ENCODE results near the gene TSKS. TPM values are rescaled to one million over a fixed set of nuclear protein-coding genes. Genes with fewer than 3 reads are reported as not detected.
"Not testable (repeated sequence)": the region's sequence is repeated elsewhere in the genome, so short reads cannot be mapped to it uniquely, and the experiment has no call there.

Gene TSKS
- total RNA-seq, 4 donors from 2014 or later, result 0.36 to 14.2 (median 0.44) TPM

DNA sequence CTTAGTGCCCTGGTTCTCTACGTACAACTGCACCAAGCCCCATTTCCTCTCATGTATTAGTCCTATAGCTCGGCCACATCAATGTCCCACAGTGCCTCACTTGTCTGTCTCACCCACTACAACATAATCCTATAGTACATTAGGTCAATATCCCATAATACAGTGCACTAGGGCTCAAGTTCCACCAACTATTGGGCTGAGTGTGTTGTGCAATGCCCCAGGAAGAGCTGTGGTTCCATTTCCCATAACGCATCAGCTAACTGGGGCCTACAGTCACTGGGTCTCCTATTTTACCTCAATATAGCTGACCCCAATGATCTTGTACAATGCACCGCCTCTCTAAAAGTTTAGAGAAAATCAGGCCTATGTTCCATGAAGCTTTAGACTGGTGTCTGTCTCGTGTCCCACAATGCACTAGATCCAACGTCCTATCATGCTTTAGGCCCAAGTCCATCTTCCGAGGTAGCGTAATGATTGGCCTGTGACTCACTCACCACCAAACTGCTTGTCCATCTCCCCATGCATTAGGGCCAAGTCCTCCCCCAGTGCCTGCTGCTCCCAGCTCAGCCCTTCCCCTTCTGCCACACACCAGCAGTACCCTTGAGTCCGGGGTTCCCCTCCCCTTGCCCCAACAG, 21.8 kb downstream of the TSKS start:
- DNase-seq (ENCODE audit: low spot score) (no peak), ATAC-seq (ENCODE audit: low FRiP score) (no peak)
- TF ChIP-seq CTCF (IDR thresholded peaks at IDR 0.05), result no peak

GRCh38 chr19:49739933-49740332, 23.2 kb downstream of the TSKS start:
- ATAC-seq (ENCODE audit: low FRiP score), result no peak
- no peak for TF ChIP-seq CTCF (IDR thresholded peaks at IDR 0.05)
- DNase-seq (ENCODE audit: low spot score), result no peak

GRCh38 chr19:49739098-49739497, 24.0 kb downstream of the TSKS start:
- DNase-seq (ENCODE audit: low spot score), result no peak
- no peak for TF ChIP-seq CTCF (IDR thresholded peaks at IDR 0.05)
- ATAC-seq (ENCODE audit: low FRiP score), result no peak

- DNase-seq (ENCODE audit: low spot score) (no peak), ATAC-seq (ENCODE audit: low FRiP score) (no peak)
- TF ChIP-seq CTCF (IDR thresholded peaks at IDR 0.05), result no peak
Measured at GRCh38 chr19:49738268-49738667, 24.8 kb downstream of the TSKS start.

- no peak for TF ChIP-seq CTCF (IDR thresholded peaks at IDR 0.05)
- ATAC-seq (ENCODE audit: low FRiP score) (no peak), DNase-seq (ENCODE audit: low spot score) (no peak)
Measured at GRCh38 chr19:49730166-49730565, 32.9 kb downstream of the TSKS start.

- no peak for TF ChIP-seq CTCF (IDR thresholded peaks at IDR 0.05)
- peak; percentile 90 for ATAC-seq (ENCODE audit: low FRiP score)
- DNase-seq (ENCODE audit: low spot score), result no peak
Measured at GRCh38 chr19:49727217-49728030, 35.7 kb downstream of the TSKS start.

GRCh38 chr19:49719420-49719819, 43.7 kb downstream of the TSKS start:
- not testable (repeated sequence) for DNase-seq (ENCODE audit: low spot score); ATAC-seq (ENCODE audit: low FRiP score)

Measured in omental fat pad (tissue), 4 donors.